Mesendoderm (in vitro differentiated cells): ENCODE measurements around the gene WIPF3.

ENCODE experiments used
- DNase-seq: peaks from one replicate; pipeline ENCODE4 v3.0.0; 2013
- H2AK5ac ChIP-seq: 2 replicates; pipeline ENCODE4 v1.6.1; 2013; ENCODE audit warnings: low read length, inconsistent platforms
- H2BK120ac ChIP-seq: 2 replicates; pipeline ENCODE4 v1.6.1; 2013; ENCODE audit warnings: low read depth, mild to moderate bottlenecking, low read length, moderate library complexity, mixed read lengths
- H2BK15ac ChIP-seq: replicated peaks from 2 replicates; pipeline ENCODE4 v1.6.1; 2013; ENCODE audit warnings: low read depth, mild to moderate bottlenecking, moderate library complexity
- H2BK5ac ChIP-seq: 2 replicates; pipeline ENCODE4 v1.6.1; 2013; ENCODE audit warnings: low read length, inconsistent platforms
- H3K18ac ChIP-seq: 2 replicates; pipeline ENCODE4 v1.6.1; 2013; ENCODE audit warnings: mild to moderate bottlenecking, low read length, mixed read lengths
- H3K23ac ChIP-seq: one replicate; pipeline ENCODE4 v1.6.1; 2013; ENCODE audit warnings: low read length
- H3K27ac ChIP-seq: 2 replicates; pipeline ENCODE4 v1.5.1; 2013; ENCODE audit warnings: low read depth, mild to moderate bottlenecking, inconsistent platforms, low read length, moderate library complexity
- H3K27me3 ChIP-seq: 2 replicates; pipeline ENCODE4 v1.6.1; 2013; ENCODE audit warnings: low read length, control low read depth, mild to moderate bottlenecking, inconsistent platforms; ENCODE audit not compliant: insufficient read depth, poor library complexity
- H3K36me3 ChIP-seq: 2 replicates; pipeline ENCODE4 v1.6.1; 2013; ENCODE audit warnings: low read length, inconsistent platforms; ENCODE audit not compliant: control insufficient read depth, insufficient read depth
- H3K4ac ChIP-seq: one replicate; pipeline ENCODE4 v1.6.1; 2013; ENCODE audit warnings: low read depth, mild to moderate bottlenecking, low read length, moderate library complexity
- H3K4me1 ChIP-seq: 2 replicates; pipeline ENCODE4 v1.6.1; 2013; ENCODE audit warnings: low read depth, low read length, inconsistent platforms; ENCODE audit not compliant: control insufficient read depth
- H3K4me2 ChIP-seq: 2 replicates; pipeline ENCODE4 v1.6.1; 2013; ENCODE audit warnings: low read length
- H3K4me3 ChIP-seq: 2 replicates; pipeline ENCODE4 v1.5.1; 2013; ENCODE audit warnings: mild to moderate bottlenecking, low read length
- H3K56ac ChIP-seq: one replicate; pipeline ENCODE4 v1.6.1; 2013; ENCODE audit warnings: low read length
- H3K79me1 ChIP-seq: 2 replicates; pipeline ENCODE4 v1.6.1; 2013; ENCODE audit warnings: low read length, inconsistent platforms
- H3K79me2 ChIP-seq: 2 replicates; pipeline ENCODE4 v1.6.1; 2013; ENCODE audit warnings: mild to moderate bottlenecking, low read length; ENCODE audit not compliant: control insufficient read depth, insufficient read depth
- H3K9ac ChIP-seq: 2 replicates; pipeline ENCODE4 v1.6.1; 2013; ENCODE audit warnings: low read length, inconsistent platforms
- H4K5ac ChIP-seq: one replicate; pipeline ENCODE4 v1.6.1; 2013; ENCODE audit warnings: low read length
- H4K8ac ChIP-seq: one replicate; pipeline ENCODE4 v1.6.1; 2013; ENCODE audit warnings: low read depth, mild to moderate bottlenecking, control low read depth, low read length, moderate library complexity
- WGBS: extraction: QIAGEN DNeasy Blood & Tissue Kit; methylation state at CpG from one replicate; pipeline ENCODE4 v1.1.7; 2013; ENCODE audit warnings: low lambda C conversion rate, missing lambda C conversion rate; ENCODE audit not compliant: insufficient coverage; ENCODE audit errors: extremely low coverage; 5-methylcytosine and 5-hydroxymethylcytosine counted together

Gene WIPF3

GRCh38 chr7:29864656-29865055 lies 58.3 kb downstream of the WIPF3 start:
- no peak overlapping the region for H2BK5ac ChIP-seq
- no peaks in the 10 kb centered on the region for H3K4me1 ChIP-seq
- no peaks in the 10 kb centered on the region for H3K79me1 ChIP-seq
- H2BK120ac ChIP-seq = no peak overlapping the region
- no peak overlapping the region for H3K23ac ChIP-seq
- no peak overlapping the region for H2AK5ac ChIP-seq
- no peak overlapping the region for H4K8ac ChIP-seq
- no peak overlapping the region for H3K4ac ChIP-seq
- H3K18ac ChIP-seq = no peak overlapping the region
- H3K27ac ChIP-seq = no peak overlapping the region
- H2BK15ac ChIP-seq = no peak overlapping the region
- H3K79me2 ChIP-seq = no peaks in the 10 kb centered on the region
- H3K36me3 ChIP-seq = no peaks in the 10 kb centered on the region
- H4K5ac ChIP-seq = no peak overlapping the region
- WGBS = no CpG with 5 or more reads among the region's 2 CpGs
- H3K9ac ChIP-seq = no peak overlapping the region
- no peak overlapping the region for H3K4me2 ChIP-seq
- H3K27me3 ChIP-seq = no peaks in the 10 kb centered on the region
- no peak overlapping the region for H3K56ac ChIP-seq
- H3K4me3 ChIP-seq = no peak overlapping the region
- DNase-seq = no peak

DNA sequence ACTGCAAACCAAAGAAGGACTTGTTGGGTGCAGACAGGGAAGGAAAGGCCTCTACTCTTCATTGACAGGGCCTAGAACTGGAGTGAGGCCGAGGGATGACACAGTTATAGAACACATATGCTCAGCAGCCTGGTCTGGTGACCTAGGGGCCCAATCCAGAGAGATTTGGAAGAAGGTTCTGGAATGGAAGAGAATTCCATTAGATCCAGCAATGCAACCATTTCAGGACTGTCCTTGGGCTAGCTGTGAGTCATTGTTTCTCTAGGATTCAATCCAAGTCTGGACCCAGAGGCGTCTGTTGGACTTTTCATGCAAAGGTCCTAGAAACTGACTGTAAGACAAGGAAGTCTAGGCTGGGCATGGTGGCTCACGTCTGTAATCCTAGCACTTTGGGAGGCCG lies 59.2 kb downstream of the WIPF3 start:
- H3K4me3 ChIP-seq = no peak overlapping the region
- no peak overlapping the region for H3K18ac ChIP-seq
- H3K4ac ChIP-seq = no peak overlapping the region
- no peak overlapping the region for H2AK5ac ChIP-seq
- H3K79me1 ChIP-seq = no peaks in the 10 kb centered on the region
- no peak overlapping the region for H3K4me2 ChIP-seq
- H2BK120ac ChIP-seq = no peak overlapping the region
- H3K79me2 ChIP-seq = no peaks in the 10 kb centered on the region
- H3K27ac ChIP-seq = no peak overlapping the region
- H3K27me3 ChIP-seq = no peaks in the 10 kb centered on the region
- H4K5ac ChIP-seq = no peak overlapping the region
- H3K4me1 ChIP-seq = no peaks in the 10 kb centered on the region
- no peak overlapping the region for H3K56ac ChIP-seq
- no peak overlapping the region for H2BK5ac ChIP-seq
- H3K36me3 ChIP-seq = no peaks in the 10 kb centered on the region
- no peak overlapping the region for H2BK15ac ChIP-seq
- no peak overlapping the region for H3K23ac ChIP-seq
- H3K9ac ChIP-seq = no peak overlapping the region
- no peak overlapping the region for H4K8ac ChIP-seq
- WGBS = no CpG with 5 or more reads among the region's 4 CpGs
- no peak for DNase-seq

DNA sequence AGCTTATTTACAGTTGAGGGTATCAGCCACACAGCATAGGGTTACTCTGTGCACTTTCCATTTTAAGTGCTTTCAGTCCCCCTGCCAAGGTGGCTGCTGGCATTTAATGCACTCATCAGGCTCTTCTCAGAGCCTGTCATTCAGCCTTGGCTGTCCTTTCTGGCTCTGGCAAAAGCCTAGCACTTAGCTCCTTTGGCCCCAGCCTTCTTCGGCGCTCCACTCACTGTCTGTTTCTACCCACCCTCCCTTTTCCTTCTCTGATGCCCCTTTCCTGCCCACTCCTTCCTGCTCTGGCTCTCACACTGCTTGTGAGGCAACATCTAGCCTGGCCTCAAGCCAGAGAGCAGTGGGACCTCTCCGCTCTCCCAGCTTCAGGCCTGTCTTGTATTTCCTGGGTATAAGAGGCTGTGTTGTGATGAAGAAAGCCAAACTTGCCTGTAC lies 60.2 kb downstream of the WIPF3 start:
- Histone ChIP-seq H2BK120ac (no peak overlapping the region), H3K79me2 (no peaks in the 10 kb centered on the region), H4K8ac (no peak overlapping the region), H2AK5ac (no peak overlapping the region), H4K5ac (no peak overlapping the region), H3K27ac (no peak overlapping the region), H3K18ac (no peak overlapping the region), H2BK15ac (no peak overlapping the region), H3K4me3 (no peak overlapping the region), H3K4me1 (no peaks in the 10 kb centered on the region), H2BK5ac (no peak overlapping the region), H3K36me3 (no peaks in the 10 kb centered on the region), H3K4me2 (no peak overlapping the region), H3K56ac (no peak overlapping the region), H3K4ac (no peak overlapping the region), H3K9ac (no peak overlapping the region), H3K79me1 (no peaks in the 10 kb centered on the region), H3K23ac (no peak overlapping the region), H3K27me3 (no peaks in the 10 kb centered on the region)
- DNase-seq = no peak
- no CpG with 5 or more reads among the region's 3 CpGs for WGBS

DNA sequence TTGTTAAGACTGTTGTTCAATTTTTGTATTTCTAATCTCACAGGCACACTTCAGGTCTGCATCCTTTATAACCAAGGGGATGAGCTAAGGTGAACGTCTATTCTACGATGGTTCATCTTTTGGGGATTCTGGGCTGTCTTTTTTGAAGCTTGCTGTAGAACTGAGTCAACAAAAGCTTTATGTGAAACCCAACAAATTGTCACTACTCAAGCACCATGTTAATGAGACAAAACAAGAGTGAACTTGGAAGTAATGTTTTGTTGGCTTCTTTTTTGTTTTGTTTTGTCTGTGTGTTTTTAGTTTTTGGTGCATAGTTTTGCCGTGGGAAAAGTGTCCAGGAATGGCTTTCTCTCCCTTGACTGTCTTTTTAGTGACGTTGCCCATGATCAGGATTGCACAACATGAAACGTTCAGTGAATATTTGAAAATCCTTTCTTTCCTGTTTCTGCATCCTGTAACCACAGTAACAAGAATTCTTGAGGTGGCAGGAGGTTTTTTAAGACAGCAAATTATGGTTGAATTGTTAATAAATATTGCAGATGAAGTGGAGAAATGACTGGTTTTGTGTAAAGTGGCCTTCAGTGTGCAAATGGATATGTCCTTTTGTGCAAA lies 65.6 kb downstream of the WIPF3 start:
- DNase-seq = no peak
- Histone ChIP-seq H3K4me2 (no peak overlapping the region), H4K5ac (no peak overlapping the region), H2BK15ac (no peak overlapping the region), H3K9ac (no peak overlapping the region), H3K79me1 (no peaks in the 10 kb centered on the region), H3K27ac (no peak overlapping the region), H3K4me1 (no peaks in the 10 kb centered on the region), H2BK5ac (no peak overlapping the region), H3K27me3 (no peaks in the 10 kb centered on the region), H3K4ac (no peak overlapping the region), H3K18ac (no peak overlapping the region), H3K56ac (no peak overlapping the region), H2AK5ac (no peak overlapping the region), H3K23ac (no peak overlapping the region), H2BK120ac (no peak overlapping the region), H3K36me3 (no peaks in the 10 kb centered on the region), H3K4me3 (no peak overlapping the region), H4K8ac (no peak overlapping the region), H3K79me2 (no peaks in the 10 kb centered on the region)
- no CpG with 5 or more reads among the region's 5 CpGs for WGBS

- no peak overlapping the region for H2BK5ac ChIP-seq
- H2BK120ac ChIP-seq = no peak overlapping the region
- no peak overlapping the region for H3K4me3 ChIP-seq
- no peak overlapping the region for H3K27ac ChIP-seq
- H3K4me2 ChIP-seq = no peak overlapping the region
- no peak overlapping the region for H3K4ac ChIP-seq
- H3K9ac ChIP-seq = no peak overlapping the region
- no peaks in the 10 kb centered on the region for H3K36me3 ChIP-seq
- no peak overlapping the region for H3K23ac ChIP-seq
- WGBS = no CpG with 5 or more reads among the region's 4 CpGs
- no peaks in the 10 kb centered on the region for H3K4me1 ChIP-seq
- H3K79me1 ChIP-seq = no peaks in the 10 kb centered on the region
- H3K18ac ChIP-seq = no peak overlapping the region
- H3K79me2 ChIP-seq = no peaks in the 10 kb centered on the region
- H2BK15ac ChIP-seq = no peak overlapping the region
- H4K5ac ChIP-seq = no peak overlapping the region
- no peaks in the 10 kb centered on the region for H3K27me3 ChIP-seq
- no peak overlapping the region for H2AK5ac ChIP-seq
- DNase-seq = no peak
- H3K56ac ChIP-seq = no peak overlapping the region
- H4K8ac ChIP-seq = no peak overlapping the region
Observed at GRCh38 chr7:29873644-29874294, 67.5 kb downstream of the WIPF3 start.

DNA sequence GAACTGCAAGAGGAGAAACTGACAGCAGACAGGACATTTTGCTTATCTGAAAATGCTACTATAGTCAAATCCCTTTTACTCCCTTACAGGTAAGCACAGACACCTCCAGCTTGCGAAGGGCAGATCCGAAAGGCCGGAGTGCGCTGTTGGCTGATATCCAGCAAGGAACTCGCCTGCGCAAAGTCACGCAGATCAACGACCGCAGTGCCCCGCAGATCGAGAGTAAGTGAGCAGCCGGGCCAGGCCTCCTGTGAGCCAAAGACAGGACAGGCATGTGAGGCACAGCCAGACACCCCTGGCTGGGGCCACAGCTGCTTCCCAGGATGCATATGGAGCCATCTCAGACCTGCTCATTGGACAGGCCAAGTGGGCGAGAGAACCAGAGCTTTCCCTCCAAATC lies 69.4 kb downstream of the WIPF3 start:
- Histone ChIP-seq H3K4me3 (no peak overlapping the region), H3K4me1 (no peaks in the 10 kb centered on the region), H2AK5ac (no peak overlapping the region), H3K56ac (no peak overlapping the region), H2BK15ac (no peak overlapping the region), H3K79me2 (no peaks in the 10 kb centered on the region), H3K27me3 (no peaks in the 10 kb centered on the region), H2BK5ac (no peak overlapping the region), H3K9ac (no peak overlapping the region), H3K23ac (no peak overlapping the region), H3K79me1 (no peaks in the 10 kb centered on the region), H3K36me3 (no peaks in the 10 kb centered on the region), H3K4ac (no peak overlapping the region), H3K4me2 (no peak overlapping the region), H2BK120ac (no peak overlapping the region), H3K18ac (no peak overlapping the region), H4K8ac (no peak overlapping the region), H4K5ac (no peak overlapping the region), H3K27ac (no peak overlapping the region)
- no peak for DNase-seq
- WGBS = no CpG with 5 or more reads among the region's 13 CpGs
